Measurements from ENCODE around the gene CD226.

DNA sequence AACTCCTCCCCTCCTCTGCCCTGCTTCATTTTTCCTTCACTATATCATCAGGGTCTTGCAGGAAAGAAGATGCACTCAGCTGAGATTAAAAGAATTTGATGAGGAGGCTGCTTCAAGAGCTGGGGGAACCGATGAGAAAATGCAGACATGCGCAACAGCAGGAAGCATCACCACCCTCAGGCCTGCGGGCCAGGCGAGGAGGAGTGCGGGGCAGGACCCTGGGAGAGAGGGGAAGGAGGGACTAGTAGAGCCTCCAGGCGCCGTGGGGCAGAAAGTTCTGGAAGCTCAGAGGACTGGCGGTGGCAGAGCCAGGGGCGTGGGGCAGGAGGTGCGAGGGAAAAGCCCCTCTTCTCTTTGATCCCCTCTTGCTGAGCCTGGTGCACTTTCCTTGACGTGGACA is 108.2 kb downstream of the CD226 start:
- no peak for TF ChIP-seq RXRA (IDR thresholded peaks at IDR 0.05; ENCODE audit: borderline replicate concordance, low read depth)
- no peak for TF ChIP-seq GABPA (IDR thresholded peaks at IDR 0.05; ENCODE audit: low read depth)
